HEK293 (cell line): ENCODE measurements around the gene TAGLN.

Experiments used
- CTCF ChIP-seq: fragments of 450-650 bp; formaldehyde crosslinking; IDR thresholded peaks from 2 replicates; pipeline ENCODE4 v1.5.1; 2016; ENCODE audit warnings: missing biosample characterization, missing genetic modification characterization
- PRDM10 ChIP-seq: fragments of 450-650 bp; formaldehyde crosslinking; IDR thresholded peaks from 2 replicates; pipeline ENCODE4 v1.5.1; 2016; ENCODE audit warnings: missing biosample characterization, missing genetic modification characterization
- SCRT1 ChIP-seq: fragments of 450-650 bp; formaldehyde crosslinking; IDR thresholded peaks from 2 replicates; pipeline ENCODE4 v1.5.1; 2016; ENCODE audit warnings: missing biosample characterization, missing genetic modification characterization, borderline replicate concordance
- SETDB1 ChIP-seq: IDR thresholded peaks from one replicate; pipeline ENCODE4 v1.6.1; 2017; ENCODE audit warnings: mild to moderate bottlenecking, low read length, moderate library complexity, mixed read lengths; ENCODE audit not compliant: insufficient read length
- ZBTB17 ChIP-seq: fragments of 450-650 bp; formaldehyde crosslinking; IDR thresholded peaks from 2 replicates; pipeline ENCODE4 v1.5.1; 2016; ENCODE audit warnings: missing biosample characterization, missing genetic modification characterization
- ZBTB6 ChIP-seq: fragments of 450-650 bp; formaldehyde crosslinking; IDR thresholded peaks from 2 replicates; pipeline ENCODE4 v1.5.1; 2017; ENCODE audit warnings: missing biosample characterization, missing genetic modification characterization
- ZFHX2 ChIP-seq: fragments of 450-650 bp; formaldehyde crosslinking; conservative IDR thresholded peaks from 2 replicates; pipeline ENCODE4 v1.5.1; 2016; ENCODE audit warnings: missing biosample characterization, missing genetic modification characterization
- ZNF221 ChIP-seq: fragments of 450-650 bp; formaldehyde crosslinking; IDR thresholded peaks from 2 replicates; pipeline ENCODE4 v1.5.1; 2017; ENCODE audit warnings: missing biosample characterization, missing genetic modification characterization, borderline replicate concordance
- ZNF362 ChIP-seq: fragments of 450-650 bp; formaldehyde crosslinking; IDR thresholded peaks from 2 replicates; pipeline ENCODE4 v1.5.1; 2016; ENCODE audit warnings: missing biosample characterization, missing genetic modification characterization
- ZNF555 ChIP-seq: fragments of 450-650 bp; formaldehyde crosslinking; conservative IDR thresholded peaks from 2 replicates; pipeline ENCODE4 v1.5.1; 2017; ENCODE audit warnings: missing biosample characterization, mild to moderate bottlenecking, missing genetic modification characterization, inconsistent platforms
- ZNF558 ChIP-seq: fragments of 450-650 bp; formaldehyde crosslinking; IDR thresholded peaks from 2 replicates; pipeline ENCODE4 v1.5.1; 2016; ENCODE audit warnings: missing biosample characterization, missing genetic modification characterization
- ZNF561 ChIP-seq: fragments of 450-650 bp; IDR thresholded peaks from 2 replicates; pipeline ENCODE4 v1.5.1; 2018; ENCODE audit warnings: missing biosample characterization, missing genetic modification characterization, borderline replicate concordance
- ZNF664 ChIP-seq: fragments of 450-650 bp; formaldehyde crosslinking; IDR thresholded peaks from 2 replicates; pipeline ENCODE4 v1.5.1; 2016; ENCODE audit warnings: missing biosample characterization, missing genetic modification characterization
- ZSCAN30 ChIP-seq: fragments of 450-650 bp; IDR thresholded peaks from 2 replicates; pipeline ENCODE4 v1.5.1; 2018; ENCODE audit warnings: missing biosample characterization, mild to moderate bottlenecking, missing genetic modification characterization, moderate library complexity
- ZXDB ChIP-seq: fragments of 450-650 bp; formaldehyde crosslinking; IDR thresholded peaks from 2 replicates; pipeline ENCODE4 v1.5.1; 2016; ENCODE audit warnings: missing biosample characterization, missing genetic modification characterization
- TF ChIP-seq, protein P1 (sequence below): fragments of 450-650 bp; formaldehyde crosslinking; IDR thresholded peaks from 2 replicates; pipeline ENCODE4 v1.5.1; 2016; ENCODE audit warnings: missing biosample characterization, missing genetic modification characterization

Gene TAGLN

DNA sequence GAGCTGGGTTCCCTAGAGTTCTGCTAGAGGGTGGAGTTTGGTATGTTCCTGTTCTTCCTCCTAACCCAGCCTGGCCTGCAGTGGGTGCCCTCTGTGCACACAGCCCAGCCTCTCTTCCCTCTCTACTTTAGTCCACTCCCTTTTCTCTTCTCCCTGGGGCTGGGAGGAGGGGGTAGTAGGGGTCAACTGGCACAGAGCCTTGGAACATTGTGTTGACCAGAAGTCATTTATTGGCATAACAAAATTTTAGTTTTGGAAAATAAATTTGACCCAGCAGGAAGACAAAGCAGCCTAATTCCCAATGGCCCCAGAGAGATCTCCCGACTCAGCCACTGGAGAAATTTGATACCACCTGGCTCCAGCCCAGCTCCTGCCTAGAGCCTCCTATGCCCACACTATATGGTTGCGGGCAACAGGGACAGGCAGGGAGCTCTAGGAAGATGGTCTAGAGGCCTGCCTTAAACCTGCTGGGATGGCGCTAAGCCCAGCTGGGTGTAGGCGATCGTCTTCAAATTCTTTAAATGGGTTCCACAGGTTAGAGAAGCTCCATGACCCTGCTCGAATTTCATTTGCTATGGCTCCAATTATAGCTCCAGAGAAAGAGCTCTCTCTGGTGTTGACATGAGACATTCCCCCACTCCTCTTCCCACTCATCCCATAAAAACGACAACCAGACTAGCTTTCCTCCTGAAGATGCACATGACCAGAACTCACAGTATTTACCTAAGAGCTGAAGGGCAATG is 22.8 kb downstream of the TAGLN start (continued):
- TF ChIP-seq ZNF558 (tag by site-specific recombination) = no peak
- TF ChIP-seq ZNF362 (tag by site-specific recombination) = 0 out of 2 replicates have a peak, but pooled peaks have one; percentile 41
- peak; percentile 73; the same call in 1 of the 2 replicates for TF ChIP-seq SCRT1
- TF ChIP-seq ZNF555 (tag by site-specific recombination) = no peak
- peak; percentile 15; the same call in 1 of the 2 replicates for TF ChIP-seq PRDM10
- peak; percentile 59 for TF ChIP-seq ZBTB17 (tag by site-specific recombination)
- TF ChIP-seq, protein P1, sequence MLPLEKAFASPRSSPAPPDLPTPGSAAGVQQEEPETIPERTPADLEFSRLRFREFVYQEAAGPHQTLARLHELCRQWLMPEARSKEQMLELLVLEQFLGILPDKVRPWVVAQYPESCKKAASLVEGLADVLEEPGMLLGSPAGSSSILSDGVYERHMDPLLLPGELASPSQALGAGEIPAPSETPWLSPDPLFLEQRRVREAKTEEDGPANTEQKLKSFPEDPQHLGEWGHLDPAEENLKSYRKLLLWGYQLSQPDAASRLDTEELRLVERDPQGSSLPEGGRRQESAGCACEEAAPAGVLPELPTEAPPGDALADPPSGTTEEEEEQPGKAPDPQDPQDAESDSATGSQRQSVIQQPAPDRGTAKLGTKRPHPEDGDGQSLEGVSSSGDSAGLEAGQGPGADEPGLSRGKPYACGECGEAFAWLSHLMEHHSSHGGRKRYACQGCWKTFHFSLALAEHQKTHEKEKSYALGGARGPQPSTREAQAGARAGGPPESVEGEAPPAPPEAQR = no peak
- TF ChIP-seq ZSCAN30 = 0 out of 2 replicates have a peak, but pooled peaks have one; percentile 14
- no peak for TF ChIP-seq ZNF664 (tag by site-specific recombination)
- peak; percentile 98 for TF ChIP-seq ZBTB6 (tag by site-specific recombination)
- peak; percentile 54; the same call in 1 of the 2 replicates for TF ChIP-seq ZNF561 (tag by site-specific recombination)
- peak; percentile 19; the same call in 1 of the 2 replicates for TF ChIP-seq CTCF (tag by site-specific recombination)
- no peak for TF ChIP-seq SETDB1
- peak; percentile 90 for TF ChIP-seq ZFHX2 (tag by site-specific recombination)
- 0 out of 2 replicates have a peak, but pooled peaks have one; percentile 23 for TF ChIP-seq ZXDB (tag by site-specific recombination)
- TF ChIP-seq ZNF221 = no peak
